PC-9 (cell line): ENCODE measurements around the gene AKR1E2. TPM values are rescaled to one million over a fixed set of nuclear protein-coding genes. Genes with fewer than 3 reads are reported as not detected.

Source experiments
- BruUV-seq: library from RNA; stranded (reverse); fragments of 400-500 nt; replicated peaks from 2 replicates; lab custom pipeline; 2021; lab: Mats Ljungman, UMichigan
- CTCF ChIA-PET: fragments of 300-600 bp; sonication (Branson Sonifier 250); formaldehyde crosslinking; loops from one replicate; lab custom pipeline; 2022; ENCODE audit warnings: antibody characterized with exemption; lab: Charles Lee
- POLR2A ChIA-PET: fragments of 300-600 bp; sonication (Branson Sonifier 250); formaldehyde crosslinking; loops from one replicate; lab custom pipeline; 2022; ENCODE audit warnings: antibody characterized with exemption; ENCODE audit not compliant: unreplicated experiment; lab: Charles Lee
- DNase-seq, 2 experiments: peaks; one replicate each; pipeline versions ENCODE4 v3.0.0 to v3.0.0-alpha.2; 2015 to 2022; ENCODE audit warnings: mixed read lengths in 1 of 2
- H2AFZ ChIP-seq: fragments of 200-600 bp; sonication (generic); 2 replicates; pipeline ENCODE4 v1.8.1; 2017; ENCODE audit warnings: antibody characterized with exemption
- H3F3A ChIP-seq: fragments of 200-600 bp; sonication (generic); 2 replicates; pipeline ENCODE4 v1.8.1; 2017; ENCODE audit warnings: antibody characterized with exemption, mild to moderate bottlenecking, low read depth; ENCODE audit not compliant: insufficient read depth
- H3K27ac ChIP-seq: fragments of 200-600 bp; sonication (generic); 2 replicates; pipeline ENCODE4 v1.6.1; 2016; ENCODE audit warnings: mixed run types
- H3K27me3 ChIP-seq: fragments of 200-600 bp; sonication (generic); 2 replicates; pipeline ENCODE4 v1.6.1; 2016; ENCODE audit warnings: low read depth, mixed run types; ENCODE audit not compliant: insufficient read depth
- H3K36me3 ChIP-seq: fragments of 200-600 bp; sonication (generic); 2 replicates; pipeline ENCODE4 v1.6.1; 2016; ENCODE audit warnings: low read depth, mixed run types
- H3K4me1 ChIP-seq: fragments of 200-600 bp; sonication (generic); replicated peaks from 2 replicates; pipeline ENCODE4 v1.6.1; 2016; ENCODE audit warnings: mixed run types; ENCODE audit not compliant: insufficient read depth
- H3K4me2 ChIP-seq: fragments of 200-600 bp; sonication (generic); 2 replicates; pipeline ENCODE4 v1.6.1; 2017; ENCODE audit warnings: mixed run types
- H3K4me3 ChIP-seq: fragments of 200-600 bp; sonication (generic); 2 replicates; pipeline ENCODE4 v1.6.1; 2016; ENCODE audit warnings: mixed run types
- H3K79me2 ChIP-seq: fragments of 200-600 bp; sonication (generic); 2 replicates; pipeline ENCODE4 v1.6.1; 2017; ENCODE audit warnings: low read depth, mixed run types
- H3K9me2 ChIP-seq: fragments of 200-600 bp; sonication (generic); 2 replicates; pipeline ENCODE4 v1.8.1; 2017; ENCODE audit warnings: mild to moderate bottlenecking; ENCODE audit not compliant: insufficient read depth
- H3K9me3 ChIP-seq: fragments of 200-600 bp; sonication (generic); 2 replicates; pipeline ENCODE4 v1.8.1; 2016; ENCODE audit warnings: low read depth; ENCODE audit not compliant: insufficient read depth
- H4K20me1 ChIP-seq: fragments of 200-600 bp; sonication (generic); 2 replicates; pipeline ENCODE4 v1.8.1; 2017; ENCODE audit not compliant: insufficient read depth
- CTCF ChIP-seq: fragments of 200-600 bp; sonication (generic); conservative IDR thresholded peaks from 2 replicates; pipeline ENCODE4 v1.6.1; 2017; ENCODE audit warnings: mixed run types, antibody characterized with exemption, mild to moderate bottlenecking, moderate library complexity
- EZH2 ChIP-seq: fragments of 200-600 bp; sonication (generic); IDR thresholded peaks from 2 replicates; pipeline ENCODE4 v1.8.0; 2017; ENCODE audit warnings: antibody characterized with exemption, low read depth
- intact Hi-C: fragments of 100-400 bp; cut with micrococcal nuclease; formaldehyde crosslinking; loops from one replicate; pipeline ENCODE4 v1.10.0; 2022; ENCODE audit not compliant: unreplicated experiment
- total RNA-seq: library from RNA; stranded (reverse); gene quantifications from 2 replicates; pipeline ENCODE4 v1.2.3, GENCODE V29; 2021

The AKR1E2 gene
- total RNA-seq, 1 experiment from 2014 or later = 1.9 TPM

DNA sequence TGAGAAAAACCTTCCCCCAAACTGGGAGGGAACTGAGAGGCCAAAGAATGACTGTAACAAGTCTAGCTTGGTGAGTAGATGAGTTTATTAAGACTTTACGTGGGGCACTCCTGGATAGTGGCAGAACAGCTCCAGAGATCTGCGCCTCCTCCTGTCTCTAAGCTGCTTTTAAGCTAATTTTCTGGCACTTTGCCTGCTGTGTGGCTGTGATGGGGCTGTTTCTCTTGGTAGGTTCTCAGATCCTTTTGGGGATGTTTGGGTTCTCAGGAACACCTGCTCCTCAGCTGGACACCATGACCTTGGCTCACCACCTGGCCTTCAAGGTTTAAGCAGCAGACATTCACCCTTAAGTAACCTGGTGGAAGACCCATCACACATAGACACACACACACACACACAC lies 68.3 kb downstream of the AKR1E2 start:
- ChIA-PET CTCF (no interaction called here), POLR2A (no interaction called here)
- no peak overlapping the region for H3K4me2 ChIP-seq
- no peaks in the 10 kb centered on the region for H3F3A ChIP-seq
- H3K36me3 ChIP-seq = no peaks in the 10 kb centered on the region
- intact Hi-C loops = no loop called here
- H3K4me3 ChIP-seq = no peak overlapping the region
- no peaks in the 10 kb centered on the region for H3K79me2 ChIP-seq
- no peaks in the 10 kb centered on the region for H3K27me3 ChIP-seq
- H3K9me3 ChIP-seq = no peaks in the 10 kb centered on the region
- BruUV-seq = no TSS peak
- H4K20me1 ChIP-seq = no peaks in the 10 kb centered on the region
- TF ChIP-seq EZH2 = no peak
- TF ChIP-seq CTCF = no peak
- H3K4me1 ChIP-seq = no peaks in the 10 kb centered on the region
- no peak for DNase-seq
- no peak overlapping the region for H3K27ac ChIP-seq
- H2AFZ ChIP-seq = no peak overlapping the region
- H3K9me2 ChIP-seq = no peaks in the 10 kb centered on the region

Other genes with a start within 250 kb of the AKR1E2 start
- 1,253 and 1,313 TPM in 2 replicates for gene AKR1C1, start 137.2 kb downstream of the AKR1E2 start, total RNA-seq
- gene AKR1C2, start 177.7 kb downstream of the AKR1E2 start, total RNA-seq = 1,997 and 2,032 TPM in 2 replicates